NCI-H1105 treated with DMSO at 0.1 percent for 48 hours (cell line): ENCODE results near the gene ELOVL5.

ENCODE experiments used
- DNase-seq: peaks from one replicate; lab custom pipeline; 2025; lab: John Stamatoyannopoulos, UW

Gene ELOVL5

DNA sequence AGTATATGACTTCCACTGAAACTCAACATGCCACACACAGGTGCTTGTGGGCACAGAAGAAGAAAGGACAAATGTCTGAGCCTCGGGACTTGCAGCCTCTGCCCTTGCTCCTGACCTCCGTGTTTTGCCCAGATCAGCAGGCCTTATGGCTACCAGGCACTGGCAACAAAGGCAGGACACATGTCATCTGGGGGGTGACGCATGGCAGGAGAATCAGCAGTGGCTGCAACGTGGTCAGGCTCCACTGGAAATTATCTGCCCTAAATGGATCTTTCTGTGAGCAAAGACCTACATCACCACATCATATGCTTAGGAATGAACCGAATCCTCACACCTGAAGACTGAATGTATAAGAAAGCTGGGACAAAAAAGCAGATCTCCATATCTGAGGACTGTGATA, 78.9 kb downstream of the ELOVL5 start:
- no peak for DNase-seq

DNA sequence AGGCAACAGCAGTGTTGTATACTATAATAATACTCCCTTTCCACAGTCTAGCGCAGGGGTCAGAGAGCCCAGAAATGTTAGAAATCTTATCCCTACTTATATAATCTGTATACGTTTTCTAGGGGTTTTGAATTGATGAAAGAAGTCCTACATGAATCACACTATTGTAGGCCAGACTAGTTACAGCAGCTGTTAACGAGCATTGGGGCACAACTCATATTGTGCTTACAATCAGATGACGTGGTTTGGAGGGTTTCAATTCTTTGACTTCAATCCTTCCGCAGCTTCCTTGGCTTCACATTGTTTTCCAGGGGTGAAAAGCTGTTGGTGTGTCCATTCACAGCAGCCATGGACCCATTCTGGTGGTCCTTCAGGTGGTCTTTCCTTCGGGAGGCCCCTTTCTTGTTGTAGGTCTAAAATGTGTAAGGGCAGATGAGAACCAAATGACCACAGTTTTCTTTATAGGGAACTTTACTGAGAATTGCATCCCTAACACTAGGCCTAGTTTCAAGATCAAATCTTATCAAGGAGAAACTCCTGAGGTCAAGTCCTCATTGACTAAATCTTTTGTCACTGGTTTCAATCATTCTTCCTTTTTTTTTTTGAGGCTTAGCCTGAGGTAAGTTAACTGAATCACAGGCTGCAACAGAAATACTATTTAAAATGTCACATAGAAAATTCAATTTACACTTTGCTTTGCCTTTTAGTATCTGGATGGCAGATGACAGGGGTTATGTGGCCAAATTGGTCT, 79.7 kb downstream of the ELOVL5 start:
- no peak for DNase-seq

DNA sequence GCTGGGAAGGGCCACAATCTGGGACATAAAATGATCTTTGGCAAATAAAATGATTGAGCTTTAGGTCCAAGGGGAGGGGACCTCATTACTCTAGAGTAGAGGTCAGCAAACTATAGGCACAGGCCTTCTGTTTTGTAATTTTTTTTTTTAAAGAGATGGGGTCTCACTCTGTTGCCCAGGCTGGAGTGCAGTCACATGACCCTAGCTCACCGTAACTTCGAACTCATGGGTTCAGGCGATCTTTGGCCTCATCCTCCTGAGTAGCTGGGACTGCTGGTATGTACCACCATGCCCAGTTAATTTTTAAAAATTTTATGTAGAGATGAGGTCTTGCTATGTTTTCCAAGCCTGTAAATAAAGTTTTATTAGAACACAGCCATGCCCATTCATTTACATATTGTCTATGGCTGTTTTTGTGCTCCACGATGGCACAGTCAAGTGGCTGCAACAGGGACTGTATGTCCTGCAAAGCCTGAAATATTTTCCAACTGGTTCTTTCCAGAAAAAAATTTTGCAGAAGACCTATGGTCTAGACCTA, 82.1 kb downstream of the ELOVL5 start:
- no peak for DNase-seq

DNA sequence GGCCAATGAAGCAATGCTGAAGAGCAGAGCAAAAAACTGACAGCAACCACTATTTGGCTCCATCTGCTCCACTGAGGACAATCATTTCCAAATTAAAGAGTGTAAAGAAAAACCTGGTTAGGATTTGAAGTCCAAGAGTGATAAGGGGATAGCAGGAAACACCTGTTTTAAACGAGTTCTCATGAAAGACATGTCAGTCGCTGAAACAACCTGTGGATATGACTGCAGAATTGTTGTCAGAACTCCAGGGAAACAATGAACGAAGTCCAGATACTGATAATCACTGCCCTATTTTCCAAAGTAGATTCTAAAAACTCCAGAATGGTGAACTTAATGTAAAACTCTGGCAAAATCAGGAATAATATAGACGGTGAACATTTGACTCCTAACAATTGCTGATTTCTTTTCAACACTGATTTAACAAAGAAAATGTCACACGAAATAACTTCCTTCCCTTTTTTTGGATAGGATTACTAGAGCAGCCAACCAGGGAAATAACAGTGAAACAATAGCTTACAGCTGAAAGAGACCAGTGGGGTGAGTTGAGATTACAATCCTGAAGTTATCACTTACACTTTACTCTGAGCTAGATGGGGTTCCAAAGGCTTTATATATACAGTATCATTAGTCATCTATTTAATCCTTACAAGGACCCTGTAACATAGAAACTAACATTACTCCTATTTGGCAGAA, 83.7 kb downstream of the ELOVL5 start:
- DNase-seq = no peak

DNA sequence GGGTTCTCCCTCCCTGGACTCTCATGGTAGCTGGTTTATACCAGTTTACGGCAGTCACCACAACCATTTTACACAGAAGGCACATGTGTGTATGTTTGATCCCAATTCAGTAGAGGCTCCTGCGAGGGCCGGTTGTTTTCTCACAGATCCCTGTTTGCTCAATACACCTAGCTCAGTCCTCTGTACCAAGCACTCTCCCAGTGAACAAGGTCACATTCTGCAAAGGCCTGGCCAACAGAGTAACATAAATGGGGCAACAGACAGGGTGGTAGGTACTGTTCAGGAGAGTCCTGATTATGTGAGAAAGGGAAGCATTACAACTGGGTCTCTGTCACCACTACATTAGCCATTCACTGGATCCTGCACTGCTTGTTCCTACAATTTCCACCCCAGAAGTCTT, 84.4 kb downstream of the ELOVL5 start:
- no peak for DNase-seq

DNA sequence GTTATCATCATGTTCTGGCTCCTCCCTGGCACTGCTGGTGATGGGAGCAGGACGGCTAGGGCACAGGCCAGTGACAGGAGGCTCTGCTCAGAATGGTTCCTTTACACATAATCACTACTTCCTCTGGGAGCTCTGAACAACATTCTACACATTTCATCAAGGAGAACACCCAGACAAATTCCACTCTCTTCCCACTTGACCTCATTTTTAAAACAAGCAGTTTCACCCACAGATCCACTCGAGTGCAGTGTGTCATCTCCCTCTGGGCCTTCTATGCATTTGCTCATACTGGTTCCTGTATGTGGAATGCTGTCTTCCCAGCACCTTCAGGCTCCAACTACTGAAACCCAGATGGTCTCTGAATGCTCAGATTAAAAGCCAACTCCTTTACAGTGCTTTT, 84.8 kb downstream of the ELOVL5 start:
- DNase-seq = no peak

DNA sequence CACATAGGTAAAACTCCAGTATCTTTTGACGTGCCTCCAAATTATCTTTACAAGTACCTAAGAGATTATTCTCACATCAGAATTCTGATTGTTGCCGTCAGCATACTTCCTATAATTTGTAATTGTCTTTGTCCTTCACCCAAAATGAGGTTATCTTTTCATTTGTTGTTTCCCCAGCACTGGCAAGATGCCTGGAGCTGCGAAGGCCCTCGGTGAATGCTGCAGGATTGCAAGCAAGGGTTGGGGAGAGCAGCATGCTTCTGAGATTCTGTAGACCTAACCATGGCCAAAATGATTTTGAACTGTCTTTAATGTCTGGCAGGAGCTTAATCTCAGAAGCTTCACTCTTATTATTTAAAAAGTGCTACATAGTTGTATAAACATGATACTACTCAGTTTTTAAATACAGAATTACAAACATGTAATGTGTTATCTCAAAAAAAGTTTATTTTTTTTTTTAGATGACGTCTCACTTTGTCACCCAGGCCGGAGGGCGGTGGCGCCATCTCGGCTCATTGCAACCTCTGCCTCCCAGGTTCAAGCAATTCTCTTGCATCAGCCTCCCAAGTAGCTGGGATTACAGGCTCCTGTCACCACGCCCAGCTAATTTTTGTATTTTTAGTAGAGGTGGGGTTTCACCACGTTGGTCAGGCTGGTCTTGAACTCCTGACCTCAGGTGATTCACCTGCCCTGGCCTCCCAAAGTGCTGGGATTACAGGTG, 88.7 kb downstream of the ELOVL5 start:
- no peak for DNase-seq

DNA sequence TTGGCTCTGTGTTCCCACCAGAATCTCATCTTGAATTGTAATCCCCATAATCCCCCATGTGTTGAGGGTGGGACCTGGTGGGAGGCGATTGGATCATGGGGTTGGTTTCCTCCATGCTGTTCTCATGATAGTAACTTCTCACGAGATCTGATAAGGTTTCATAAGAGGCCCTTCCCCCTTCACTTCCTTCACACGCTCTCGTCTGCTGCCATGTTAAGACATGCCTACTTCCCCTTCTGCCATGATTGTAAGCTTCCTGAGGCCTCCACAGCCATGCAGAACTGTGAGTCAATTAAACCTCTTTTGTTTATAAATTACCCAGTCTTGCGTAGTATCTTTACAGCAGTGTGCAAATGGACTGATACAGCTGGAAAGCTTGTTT, 90.0 kb downstream of the ELOVL5 start:
- DNase-seq = no peak

DNA sequence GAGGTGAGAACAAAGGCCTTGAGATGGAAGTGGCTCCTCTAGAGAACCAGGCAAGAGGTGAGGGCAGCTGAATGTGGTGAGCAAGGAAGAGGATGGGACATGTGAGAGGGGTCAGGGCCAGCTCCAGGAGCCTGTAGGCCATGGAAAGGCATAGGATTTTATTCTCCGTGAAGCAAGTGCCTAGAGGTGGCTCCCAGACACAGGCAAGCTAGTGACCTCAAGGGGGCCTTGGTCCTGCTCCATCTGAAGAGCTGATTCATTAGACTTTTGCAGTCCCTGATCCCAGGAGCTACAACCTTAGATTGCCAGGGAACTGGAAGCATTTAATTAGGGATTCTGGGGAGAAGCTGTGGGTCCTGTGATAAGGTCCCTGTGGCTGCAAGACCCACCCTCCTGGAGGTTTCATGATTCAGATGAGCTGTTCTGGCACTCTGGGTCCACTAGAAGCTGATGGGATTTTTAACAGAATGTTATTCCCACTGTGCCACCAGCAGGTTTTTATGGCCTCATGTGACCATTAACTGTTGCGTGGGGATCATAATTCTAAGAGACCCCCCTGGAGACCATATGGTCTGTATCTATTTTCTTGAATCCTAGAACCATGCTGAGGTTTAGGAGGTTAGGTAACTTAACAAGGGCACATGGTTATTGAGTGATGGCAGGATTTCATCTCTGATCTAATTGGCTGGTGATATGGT, 90.5 kb downstream of the ELOVL5 start:
- no peak for DNase-seq

DNA sequence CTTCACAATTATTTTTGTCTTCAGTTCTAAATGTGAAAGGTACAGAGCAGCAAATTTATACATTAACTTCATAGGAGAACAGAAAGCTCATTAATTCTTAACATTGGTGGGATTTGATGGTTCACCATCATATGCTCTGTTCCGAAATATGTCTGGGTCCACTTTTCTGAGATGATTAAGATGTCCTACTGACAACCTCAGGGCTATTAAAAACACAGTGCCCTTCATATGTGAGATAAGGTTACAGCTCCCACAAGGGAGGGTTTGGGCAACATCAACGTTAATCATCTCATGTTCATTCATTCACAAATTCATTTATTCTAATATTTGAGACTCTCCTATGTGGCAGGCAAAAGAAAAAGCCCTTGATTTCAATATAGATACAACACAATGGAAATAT, 91.2 kb downstream of the ELOVL5 start:
- DNase-seq = no peak

DNA sequence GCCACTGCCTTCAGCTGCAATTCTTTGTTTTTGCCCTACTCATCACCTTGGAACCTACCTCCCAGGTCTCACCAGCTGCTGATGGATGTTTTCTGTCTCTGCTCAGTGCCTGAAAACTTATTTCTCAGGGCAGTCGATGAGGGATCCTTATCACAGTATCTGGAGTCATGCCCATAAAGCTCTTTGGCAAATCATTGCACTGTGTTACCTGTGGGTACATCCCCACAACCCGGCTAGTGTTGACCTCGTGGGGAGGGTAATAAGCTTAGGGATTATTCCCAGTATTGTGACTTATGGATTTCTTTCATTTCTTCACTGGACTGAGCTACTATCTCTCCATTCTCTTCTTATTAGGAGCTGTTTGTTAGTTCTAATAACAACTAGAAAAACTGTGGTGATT, 91.7 kb downstream of the ELOVL5 start:
- no peak for DNase-seq

DNA sequence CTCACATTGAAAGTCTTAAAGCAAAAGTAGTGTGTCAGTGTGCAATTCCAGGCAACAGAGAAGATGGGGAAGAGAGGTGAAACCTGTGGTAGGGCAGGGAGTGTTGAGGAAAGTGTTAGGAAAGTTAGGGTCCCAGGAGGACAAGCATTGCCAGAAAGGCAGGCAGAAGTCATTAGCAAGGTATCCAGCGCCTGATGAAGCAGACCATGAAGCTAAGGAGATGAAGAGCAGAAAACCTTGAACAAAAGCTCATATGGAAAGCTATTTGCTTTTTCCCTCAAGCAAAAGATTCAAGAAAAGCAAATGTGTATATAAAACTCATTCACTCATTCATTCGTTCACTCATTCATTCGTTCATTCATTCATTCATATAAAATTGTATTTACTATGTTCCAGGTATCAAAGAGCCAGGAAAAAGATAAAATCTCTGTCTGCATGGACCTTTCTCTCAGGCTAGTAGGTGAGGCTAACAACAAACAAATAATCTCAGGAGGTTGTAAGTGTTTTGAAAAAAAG, 96.5 kb downstream of the ELOVL5 start:
- DNase-seq = no peak

DNA sequence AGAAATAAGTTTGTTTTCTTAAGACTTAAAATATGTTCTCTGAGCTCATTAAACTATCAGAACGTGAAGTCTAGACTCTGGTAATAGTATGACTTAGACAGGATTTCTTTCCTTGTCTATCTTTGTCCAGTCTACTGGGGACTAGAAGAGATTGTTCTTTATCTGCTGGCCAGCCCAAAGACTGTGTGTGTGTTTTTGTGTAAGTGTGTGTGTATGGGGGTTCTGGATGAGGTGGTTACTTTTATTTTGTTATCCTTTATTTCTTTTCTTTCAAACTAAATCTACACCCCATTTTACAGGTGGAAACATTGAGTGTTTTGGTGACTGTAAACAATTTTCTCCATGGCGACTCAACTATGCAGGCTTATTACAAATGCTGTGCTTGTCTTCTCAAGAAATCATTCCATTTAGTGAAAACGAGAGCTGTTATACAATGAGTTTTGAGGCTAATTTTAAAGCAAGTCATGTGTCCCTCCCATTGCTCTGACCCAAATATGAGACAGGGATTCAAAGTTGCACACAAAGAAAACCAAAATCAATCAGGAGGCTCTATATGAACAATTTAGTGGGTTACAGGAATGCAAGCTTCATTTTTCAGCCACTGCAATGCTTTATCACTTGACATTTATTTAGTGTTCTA, 97.6 kb downstream of the ELOVL5 start:
- no peak for DNase-seq

DNA sequence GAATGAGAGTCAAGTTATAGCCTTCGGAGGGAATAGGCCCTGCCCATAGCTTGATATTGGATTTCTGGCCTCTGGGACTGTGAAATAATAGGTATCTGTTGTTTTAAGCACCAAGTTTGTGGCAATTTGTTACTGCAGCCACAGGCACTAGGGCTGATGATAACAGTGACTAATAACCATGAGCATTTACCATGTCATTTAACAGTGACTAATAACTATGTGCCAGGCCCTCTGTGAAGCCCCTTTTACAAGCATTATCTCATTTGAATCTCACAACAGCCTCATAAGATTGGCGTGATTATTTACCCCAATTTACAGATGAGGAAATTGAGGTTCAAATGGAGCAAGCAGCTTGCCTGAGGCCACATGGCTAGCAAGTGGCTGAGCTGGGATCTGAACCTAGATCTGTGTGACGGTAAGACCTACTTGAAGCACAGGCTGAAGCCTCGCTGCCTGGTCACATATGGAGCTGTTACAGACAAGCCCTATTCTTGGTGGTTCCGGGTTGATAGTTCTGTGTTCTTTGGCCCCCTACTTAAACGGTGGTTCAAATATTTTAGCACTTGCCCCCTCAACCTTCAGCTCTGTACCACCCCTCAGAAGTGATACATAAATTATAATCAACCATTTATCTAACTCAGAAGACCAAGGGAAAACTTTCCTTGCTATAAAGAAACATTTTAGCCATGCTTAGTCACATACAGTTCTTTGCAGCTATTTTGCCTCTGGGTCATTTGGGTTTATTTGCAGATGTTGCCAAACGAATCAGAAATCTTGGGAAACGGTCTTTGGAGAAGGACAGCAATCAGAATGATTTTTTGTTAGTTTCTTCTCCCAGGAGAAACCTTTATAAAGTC, 98.3 kb downstream of the ELOVL5 start:
- no peak for DNase-seq

DNA sequence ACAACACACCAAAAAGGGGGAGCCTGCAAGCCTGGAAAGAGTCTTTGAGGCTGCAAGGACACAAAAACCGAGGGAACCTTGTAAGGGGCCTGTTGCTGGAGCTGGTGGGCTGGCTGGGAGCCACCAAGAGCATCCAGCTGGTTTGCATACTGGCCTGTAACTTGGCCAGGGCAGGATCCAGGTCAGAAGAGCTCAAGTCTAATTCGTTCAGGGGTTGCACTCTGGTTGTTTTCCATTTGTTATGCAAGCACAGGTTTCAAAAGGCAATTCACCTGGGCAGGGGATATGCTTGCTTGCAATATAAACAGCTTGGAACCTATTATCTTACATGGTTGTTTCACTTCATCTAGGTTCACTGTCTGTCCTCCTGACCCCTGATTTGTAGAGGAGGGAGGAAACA, 101.8 kb downstream of the ELOVL5 start:
- DNase-seq = no peak

DNA sequence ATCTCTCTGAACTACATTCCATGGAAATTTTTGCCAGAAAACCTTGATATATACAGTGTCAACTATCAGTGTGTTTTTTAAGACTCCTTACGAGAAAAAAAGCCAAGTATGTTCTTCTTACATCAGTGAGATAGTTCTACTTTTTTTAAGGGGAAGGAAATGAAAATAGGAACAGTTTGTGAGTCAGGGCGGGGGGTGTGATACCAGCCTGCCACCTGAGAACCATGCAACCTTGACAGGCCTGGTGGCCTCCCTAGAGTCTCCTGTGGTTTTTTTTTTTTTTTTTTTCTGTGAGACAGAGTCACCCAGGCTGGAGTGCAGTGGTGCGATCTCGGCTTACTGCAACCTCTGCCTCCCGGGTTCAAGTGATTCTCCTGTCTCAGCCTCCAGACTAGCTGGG, 103.8 kb downstream of the ELOVL5 start:
- DNase-seq = no peak

DNA sequence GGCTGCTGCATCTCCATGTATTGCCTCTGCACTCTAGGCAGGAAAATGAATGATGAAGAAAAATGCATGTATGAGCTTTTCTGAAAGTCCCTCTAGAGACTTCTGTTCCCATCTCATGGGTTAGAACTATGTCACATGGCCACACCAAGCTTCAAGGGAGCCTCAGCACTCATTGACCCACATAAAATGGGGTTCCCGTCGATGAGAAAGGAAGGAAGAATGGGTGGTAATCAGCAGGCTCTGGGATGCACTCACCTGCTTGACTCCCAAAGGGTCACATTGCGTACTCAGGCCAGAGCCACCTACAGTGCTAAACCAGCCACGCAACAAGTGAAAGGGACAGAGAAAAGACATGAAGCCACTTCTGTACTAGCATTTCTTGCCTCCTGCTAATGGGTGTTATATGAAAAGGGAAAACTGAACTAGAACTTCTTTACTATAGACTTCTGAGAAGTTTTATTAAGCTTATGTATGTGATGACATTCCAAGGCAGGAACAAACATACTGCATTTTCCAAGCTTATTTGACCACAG, 104.3 kb downstream of the ELOVL5 start:
- DNase-seq = no peak

DNA sequence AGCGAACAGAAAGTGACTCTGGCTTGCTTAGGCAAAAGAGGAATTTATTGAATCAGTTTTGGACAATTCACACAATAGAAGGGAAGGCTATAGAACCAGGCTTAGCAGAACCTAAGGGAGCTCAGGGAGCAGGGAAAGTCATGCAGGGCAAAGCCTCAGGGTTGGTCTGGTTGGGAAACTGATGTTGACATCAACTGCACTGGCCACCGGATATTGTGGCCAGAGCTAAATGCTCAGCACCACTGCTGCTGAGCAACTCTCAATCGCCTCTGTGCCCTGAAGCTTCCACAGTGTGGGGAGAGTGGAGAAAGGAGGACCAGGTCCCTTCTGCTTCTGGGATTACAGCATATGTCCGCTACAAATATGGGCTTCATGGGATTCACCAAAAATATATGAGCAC, 106.8 kb downstream of the ELOVL5 start:
- DNase-seq = no peak

DNA sequence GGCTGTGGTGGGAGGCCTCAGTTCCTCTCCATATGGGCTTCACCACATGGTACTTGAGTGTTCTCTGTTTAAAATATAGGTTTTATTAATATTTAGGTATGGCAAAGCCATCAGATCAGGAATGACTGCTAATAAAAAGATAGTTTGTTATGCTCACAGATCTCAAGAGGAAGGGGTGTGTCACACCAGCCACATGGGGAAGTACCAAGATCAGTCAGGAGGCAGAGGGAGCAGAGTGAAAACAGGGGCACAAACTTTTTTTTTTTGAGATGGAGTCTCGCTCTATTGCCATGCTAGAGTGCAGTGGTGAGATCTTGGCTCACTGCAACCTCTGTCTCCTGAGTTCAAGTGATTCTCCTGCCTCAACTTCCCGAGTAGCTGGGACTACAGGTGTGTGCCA, 108.0 kb downstream of the ELOVL5 start:
- DNase-seq = no peak

DNA sequence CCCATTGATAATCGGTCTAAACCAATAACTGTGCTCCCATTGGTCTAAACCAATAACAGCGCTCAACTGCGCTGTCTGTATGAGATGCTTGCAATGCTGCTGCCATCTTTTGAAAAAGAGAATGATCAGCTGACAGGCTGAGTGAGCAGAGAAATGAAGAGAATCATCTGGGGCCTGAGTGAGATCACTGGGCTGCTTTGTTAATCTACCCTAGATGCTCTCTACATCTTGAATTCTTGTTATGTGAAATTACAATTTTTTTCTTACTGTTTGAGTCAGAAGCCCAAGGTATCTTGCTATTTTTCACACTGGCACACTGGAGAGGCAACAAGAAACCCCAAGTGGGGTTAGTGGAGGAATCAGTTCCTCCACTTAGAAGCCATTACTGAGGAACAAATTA, 108.6 kb downstream of the ELOVL5 start:
- no peak for DNase-seq
